ENCODE data around the gene CADM1. TPM values are rescaled to one million over a fixed set of nuclear protein-coding genes. Genes with fewer than 3 reads are reported as not detected.

Gene CADM1
- polyA plus RNA-seq, 4 donors, result 2.2 to 10.9 (median 5.8) TPM

DNA sequence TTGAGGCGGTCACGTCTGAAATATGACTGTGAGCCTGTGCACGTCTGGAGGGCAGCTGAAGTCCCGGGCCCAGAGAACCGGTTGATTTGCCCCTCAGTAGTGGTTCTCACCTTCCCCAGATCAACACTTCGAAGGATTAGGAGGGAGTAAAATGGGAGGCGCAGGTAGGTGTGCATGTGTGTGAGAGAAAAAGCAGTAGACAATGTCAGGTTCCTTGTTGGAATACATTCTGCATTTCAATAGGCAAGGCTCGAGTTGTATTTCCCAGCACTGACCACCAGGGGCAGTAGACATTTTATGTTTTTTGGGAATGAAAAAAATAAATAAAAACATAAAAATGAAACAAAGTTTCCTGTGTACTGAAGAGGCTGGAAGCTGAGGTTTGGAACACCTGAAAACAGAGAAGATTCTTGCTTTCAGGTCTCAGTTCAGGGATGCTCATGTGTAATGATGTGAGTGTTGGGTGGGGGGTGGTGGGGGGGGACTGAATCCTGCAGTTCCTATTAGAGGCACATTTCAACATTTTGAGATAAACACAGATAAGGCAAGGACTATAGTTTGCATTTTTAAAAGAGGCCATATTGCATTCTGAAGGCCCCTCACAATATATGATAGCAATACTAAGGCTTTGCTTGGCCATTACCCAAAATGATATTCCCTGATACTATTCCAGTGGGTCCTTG, 333.9 kb downstream of the CADM1 start:
- H3K27ac ChIP-seq (ENCODE audit: low read depth in 1 of 3, low read length in 2 of 3), result no peak overlapping the region
- FAIRE-seq, result no peak
- DNase-seq, result peak; percentile 34 to 67
- no peak overlapping the region for H3K4me3 ChIP-seq (ENCODE audit: low read depth in 1 of 3, low read length in 3 of 3)
- peaks cover 0 to 4% (median 0%) of the 10 kb centered on the region in 3 donors for H3K27me3 ChIP-seq (ENCODE audit: control insufficient read depth in 3 of 3, insufficient read depth in 3 of 3, low read length in 3 of 3)
- no peaks in the 10 kb centered on the region for H3K9me3 ChIP-seq (ENCODE audit: control insufficient read depth in 2 of 2, insufficient read depth in 1 of 2, low read depth in 1 of 2, low read length in 1 of 2)
- 27 to 41% (median 40%) methylated on average over 8 of the region's 8 CpGs for WGBS, 3 donors
- H3K4me1 ChIP-seq (ENCODE audit: control insufficient read depth in 3 of 3, insufficient read depth in 2 of 3, low read depth in 1 of 3, low read length in 2 of 3), result no peaks in the 10 kb centered on the region
- H3K36me3 ChIP-seq (ENCODE audit: control insufficient read depth in 3 of 3, insufficient read depth in 2 of 3, low read depth in 1 of 3, low read length in 3 of 3), result no peaks in the 10 kb centered on the region

DNA sequence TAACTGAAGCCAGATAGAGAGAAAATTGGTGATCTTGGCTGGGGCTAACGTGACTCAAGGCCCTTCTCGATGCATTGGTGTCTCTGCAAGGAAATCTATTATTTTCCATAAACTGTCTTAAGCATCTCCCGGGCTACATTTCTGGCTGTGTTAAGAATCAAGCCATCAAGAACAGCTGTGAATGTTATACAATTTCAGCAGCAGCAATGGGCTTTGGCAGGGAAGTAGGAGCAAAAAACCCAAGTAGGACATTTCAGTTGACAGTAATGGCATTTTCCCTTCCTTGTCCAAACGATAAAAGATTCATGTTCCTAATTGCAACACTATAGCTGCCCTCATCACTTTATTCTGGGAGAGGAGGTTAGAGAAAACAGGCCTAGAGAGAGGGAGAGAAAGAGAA, 335.0 kb downstream of the CADM1 start:
- Histone ChIP-seq H3K27me3 (ENCODE audit: control insufficient read depth in 3 of 3, insufficient read depth in 3 of 3, low read length in 3 of 3) (peaks cover 0 to 4% (median 0%) of the 10 kb centered on the region in 3 donors), H3K9me3 (ENCODE audit: control insufficient read depth in 2 of 2, insufficient read depth in 1 of 2, low read depth in 1 of 2, low read length in 1 of 2) (no peaks in the 10 kb centered on the region), H3K4me1 (ENCODE audit: control insufficient read depth in 3 of 3, insufficient read depth in 2 of 3, low read depth in 1 of 3, low read length in 2 of 3) (no peaks in the 10 kb centered on the region), H3K36me3 (ENCODE audit: control insufficient read depth in 3 of 3, insufficient read depth in 2 of 3, low read depth in 1 of 3, low read length in 3 of 3) (no peaks in the 10 kb centered on the region), H3K4me3 (ENCODE audit: low read depth in 1 of 3, low read length in 3 of 3) (no peak overlapping the region), H3K27ac (ENCODE audit: low read depth in 1 of 3, low read length in 2 of 3) (no peak overlapping the region)
- DNase-seq, result peak in 1 of 2 donors; percentile 7
- 59 to 85% (median 75%) methylated on average over 4 of the region's 4 CpGs for WGBS, 3 donors
- no peak for FAIRE-seq

DNA sequence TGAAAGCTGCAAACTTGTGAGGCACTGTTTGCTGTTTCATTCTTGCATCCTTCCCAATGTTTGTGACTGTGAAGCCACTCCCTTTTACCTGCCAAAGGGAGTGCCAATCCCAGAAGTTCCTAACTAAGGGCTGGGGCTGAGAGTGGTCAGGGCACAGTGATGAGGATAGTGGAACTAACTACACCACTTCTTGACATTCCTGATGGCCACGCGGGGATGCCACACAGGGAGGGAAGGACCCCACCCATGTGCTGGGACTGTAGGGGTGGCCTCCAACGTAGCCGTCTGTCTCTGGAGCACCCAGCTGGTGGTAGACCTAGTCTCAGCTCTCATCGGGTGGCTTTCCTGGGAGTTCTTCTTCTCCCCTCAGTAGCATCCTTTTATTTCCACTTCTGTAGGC, 335.5 kb downstream of the CADM1 start:
- H3K9me3 ChIP-seq (ENCODE audit: control insufficient read depth in 2 of 2, insufficient read depth in 1 of 2, low read depth in 1 of 2, low read length in 1 of 2), result no peaks in the 10 kb centered on the region
- no peaks in the 10 kb centered on the region for H3K36me3 ChIP-seq (ENCODE audit: control insufficient read depth in 3 of 3, insufficient read depth in 2 of 3, low read depth in 1 of 3, low read length in 3 of 3)
- WGBS, 3 donors, result 69 to 82% (median 73%) methylated on average over 5 of the region's 5 CpGs
- no peak for DNase-seq
- H3K4me1 ChIP-seq (ENCODE audit: control insufficient read depth in 3 of 3, insufficient read depth in 2 of 3, low read depth in 1 of 3, low read length in 2 of 3), result no peaks in the 10 kb centered on the region
- no peak overlapping the region for H3K4me3 ChIP-seq (ENCODE audit: low read depth in 1 of 3, low read length in 3 of 3)
- no peak overlapping the region for H3K27ac ChIP-seq (ENCODE audit: low read depth in 1 of 3, low read length in 2 of 3)
- no peak for FAIRE-seq
- H3K27me3 ChIP-seq (ENCODE audit: control insufficient read depth in 3 of 3, insufficient read depth in 3 of 3, low read length in 3 of 3), result peaks cover 0 to 4% (median 0%) of the 10 kb centered on the region in 3 donors

DNA sequence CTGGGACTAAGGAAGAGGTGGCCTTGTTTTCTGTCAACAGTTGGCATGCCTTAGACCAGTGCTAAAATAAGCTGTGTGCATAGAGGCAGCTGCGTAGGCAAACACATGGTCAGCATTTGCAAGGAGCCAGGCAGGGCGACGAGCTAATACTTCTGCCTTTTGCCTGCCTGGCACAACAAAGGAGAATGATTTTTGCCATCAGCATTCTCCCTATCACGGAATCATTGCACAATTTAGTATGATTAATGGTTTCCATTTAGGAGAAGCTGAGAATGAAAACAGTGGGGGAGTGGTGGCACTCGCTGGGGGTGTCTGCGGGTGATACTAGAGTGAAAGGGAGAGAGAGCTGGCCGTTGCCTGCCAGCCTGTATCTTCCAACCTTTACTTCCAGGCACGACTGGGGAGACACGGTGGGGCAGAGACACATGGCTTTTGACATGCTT, 336.0 kb downstream of the CADM1 start:
- FAIRE-seq (no peak), DNase-seq (no peak)
- Histone ChIP-seq H3K4me1 (ENCODE audit: control insufficient read depth in 3 of 3, insufficient read depth in 2 of 3, low read depth in 1 of 3, low read length in 2 of 3) (no peaks in the 10 kb centered on the region), H3K9me3 (ENCODE audit: control insufficient read depth in 2 of 2, insufficient read depth in 1 of 2, low read depth in 1 of 2, low read length in 1 of 2) (no peaks in the 10 kb centered on the region), H3K36me3 (ENCODE audit: control insufficient read depth in 3 of 3, insufficient read depth in 2 of 3, low read depth in 1 of 3, low read length in 3 of 3) (no peaks in the 10 kb centered on the region), H3K27me3 (ENCODE audit: control insufficient read depth in 3 of 3, insufficient read depth in 3 of 3, low read length in 3 of 3) (peaks cover 0 to 4% (median 0%) of the 10 kb centered on the region in 3 donors), H3K27ac (ENCODE audit: low read depth in 1 of 3, low read length in 2 of 3) (no peak overlapping the region), H3K4me3 (ENCODE audit: low read depth in 1 of 3, low read length in 3 of 3) (no peak overlapping the region)
- 65 to 70% (median 69%) methylated on average over 9 of the region's 9 CpGs for WGBS, 3 donors

DNA sequence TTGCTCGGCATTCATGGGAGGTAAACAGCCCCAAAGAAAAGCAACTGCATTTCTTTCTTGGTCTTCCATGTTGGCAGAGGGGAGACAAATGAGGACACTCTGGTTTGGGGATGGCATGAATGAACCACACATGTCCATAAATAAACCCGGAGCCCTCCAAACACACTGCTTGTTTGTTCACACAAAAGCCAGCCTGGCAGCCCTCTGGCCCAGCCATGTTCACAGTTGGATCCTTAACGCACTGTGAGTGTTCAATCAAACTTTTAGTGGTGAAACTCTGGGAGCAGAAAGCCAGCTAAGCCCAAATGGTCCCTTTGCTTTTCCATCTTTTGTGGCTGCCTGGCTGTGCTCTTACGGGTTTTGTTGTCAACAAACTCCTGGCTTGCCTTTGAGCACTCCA, 336.8 kb downstream of the CADM1 start:
- Histone ChIP-seq H3K9me3 (ENCODE audit: control insufficient read depth in 2 of 2, insufficient read depth in 1 of 2, low read depth in 1 of 2, low read length in 1 of 2) (no peaks in the 10 kb centered on the region), H3K36me3 (ENCODE audit: control insufficient read depth in 3 of 3, insufficient read depth in 2 of 3, low read depth in 1 of 3, low read length in 3 of 3) (no peaks in the 10 kb centered on the region), H3K27me3 (ENCODE audit: control insufficient read depth in 3 of 3, insufficient read depth in 3 of 3, low read length in 3 of 3) (peaks cover 0 to 4% (median 0%) of the 10 kb centered on the region in 3 donors), H3K4me3 (ENCODE audit: low read depth in 1 of 3, low read length in 3 of 3) (no peak overlapping the region), H3K4me1 (ENCODE audit: control insufficient read depth in 3 of 3, insufficient read depth in 2 of 3, low read depth in 1 of 3, low read length in 2 of 3) (no peaks in the 10 kb centered on the region), H3K27ac (ENCODE audit: low read depth in 1 of 3, low read length in 2 of 3) (no peak overlapping the region)
- DNase-seq, result no peak
- WGBS, 3 donors, result 82 to 87% (median 83%) methylated on average over 4 of the region's 4 CpGs
- FAIRE-seq, result no peak

DNA sequence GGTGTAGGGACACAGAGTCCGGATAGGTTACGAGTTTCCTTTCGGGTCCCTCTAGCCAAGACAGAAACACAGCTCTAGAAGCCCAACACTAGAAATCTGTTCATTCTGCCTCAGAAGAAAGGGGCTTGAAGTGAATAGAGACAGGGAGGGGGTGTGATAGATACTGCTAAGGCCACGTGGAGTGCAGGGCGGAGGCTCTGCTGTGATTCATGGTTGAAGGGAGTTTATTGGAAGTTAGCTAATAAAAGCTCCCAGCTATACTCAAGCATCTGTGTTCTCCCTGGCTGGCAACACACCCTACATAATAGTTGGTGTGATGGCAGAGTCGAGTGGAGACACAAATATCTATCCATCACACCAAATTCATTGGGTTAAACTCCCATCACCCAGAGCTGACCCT, 337.4 kb downstream of the CADM1 start:
- FAIRE-seq, result no peak
- H3K27ac ChIP-seq (ENCODE audit: low read depth in 1 of 3, low read length in 2 of 3), result no peak overlapping the region
- DNase-seq, result peak in 1 of 2 donors; percentile 21
- peaks cover 0 to 4% (median 0%) of the 10 kb centered on the region in 3 donors for H3K27me3 ChIP-seq (ENCODE audit: control insufficient read depth in 3 of 3, insufficient read depth in 3 of 3, low read length in 3 of 3)
- no peaks in the 10 kb centered on the region for H3K9me3 ChIP-seq (ENCODE audit: control insufficient read depth in 2 of 2, insufficient read depth in 1 of 2, low read depth in 1 of 2, low read length in 1 of 2)
- H3K4me3 ChIP-seq (ENCODE audit: low read depth in 1 of 3, low read length in 3 of 3), result no peak overlapping the region
- H3K4me1 ChIP-seq (ENCODE audit: control insufficient read depth in 3 of 3, insufficient read depth in 2 of 3, low read depth in 1 of 3, low read length in 2 of 3), result no peaks in the 10 kb centered on the region
- H3K36me3 ChIP-seq (ENCODE audit: control insufficient read depth in 3 of 3, insufficient read depth in 2 of 3, low read depth in 1 of 3, low read length in 3 of 3), result no peaks in the 10 kb centered on the region
- WGBS, 3 donors, result 54 to 61% (median 61%) methylated on average over 6 of the region's 6 CpGs

DNA sequence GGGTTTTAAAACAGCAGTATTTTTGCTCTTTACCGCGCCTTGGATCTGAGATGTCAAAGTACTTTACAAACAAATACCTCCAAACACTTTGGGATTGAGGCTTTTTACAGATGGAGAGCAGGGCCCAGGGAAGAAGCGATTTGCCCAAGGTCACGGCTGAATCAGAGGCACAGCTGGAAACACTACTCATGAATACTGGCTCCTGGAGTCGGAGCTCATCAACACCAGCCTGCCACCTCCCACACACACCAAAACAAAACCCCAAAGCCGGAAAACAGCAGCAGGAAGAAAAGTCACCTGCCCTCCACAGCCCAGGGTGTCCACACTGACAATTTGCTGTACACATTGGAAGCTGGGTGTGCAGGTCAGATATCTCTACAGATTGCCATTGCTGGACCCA, 339.4 kb downstream of the CADM1 start:
- H3K36me3 ChIP-seq (ENCODE audit: control insufficient read depth in 3 of 3, insufficient read depth in 2 of 3, low read depth in 1 of 3, low read length in 3 of 3), result no peaks in the 10 kb centered on the region
- no peak overlapping the region for H3K27ac ChIP-seq (ENCODE audit: low read depth in 1 of 3, low read length in 2 of 3)
- H3K27me3 ChIP-seq (ENCODE audit: control insufficient read depth in 3 of 3, insufficient read depth in 3 of 3, low read length in 3 of 3), result peaks cover 0 to 4% (median 0%) of the 10 kb centered on the region in 3 donors
- WGBS, 3 donors, result 69 to 75% (median 75%) methylated on average over 6 of the region's 6 CpGs
- H3K4me1 ChIP-seq (ENCODE audit: control insufficient read depth in 3 of 3, insufficient read depth in 2 of 3, low read depth in 1 of 3, low read length in 2 of 3), result no peaks in the 10 kb centered on the region
- DNase-seq (no peak), FAIRE-seq (no peak)
- no peaks in the 10 kb centered on the region for H3K9me3 ChIP-seq (ENCODE audit: control insufficient read depth in 2 of 2, insufficient read depth in 1 of 2, low read depth in 1 of 2, low read length in 1 of 2)
- no peak overlapping the region for H3K4me3 ChIP-seq (ENCODE audit: low read depth in 1 of 3, low read length in 3 of 3)

DNA sequence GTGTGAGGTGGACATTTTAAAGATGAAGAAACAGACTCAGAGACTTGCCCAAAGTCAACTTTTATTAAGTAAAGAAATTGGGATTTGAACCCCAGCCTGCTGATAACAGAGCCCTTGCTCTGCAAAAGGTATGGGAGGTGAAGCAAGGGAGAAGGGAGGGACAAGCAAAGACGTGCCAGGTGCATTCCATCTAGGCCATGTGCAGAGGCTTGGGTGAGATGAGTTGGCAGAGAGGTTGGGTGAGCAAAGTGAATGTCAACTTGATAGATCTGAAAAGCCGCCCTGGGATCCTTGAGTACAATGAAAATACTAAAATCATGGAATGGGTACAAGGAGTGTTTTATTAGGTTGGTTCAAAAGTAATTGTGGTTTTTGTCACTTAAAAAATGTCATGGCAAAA, 341.3 kb downstream of the CADM1 start:
- WGBS, 3 donors, result 62 to 80% (median 69%) methylated on average over 2 of the region's 2 CpGs
- H3K4me3 ChIP-seq (ENCODE audit: low read depth in 1 of 3, low read length in 3 of 3), result no peak overlapping the region
- peaks cover 0 to 4% (median 0%) of the 10 kb centered on the region in 3 donors for H3K27me3 ChIP-seq (ENCODE audit: control insufficient read depth in 3 of 3, insufficient read depth in 3 of 3, low read length in 3 of 3)
- no peaks in the 10 kb centered on the region for H3K36me3 ChIP-seq (ENCODE audit: control insufficient read depth in 3 of 3, insufficient read depth in 2 of 3, low read depth in 1 of 3, low read length in 3 of 3)
- H3K4me1 ChIP-seq (ENCODE audit: control insufficient read depth in 3 of 3, insufficient read depth in 2 of 3, low read depth in 1 of 3, low read length in 2 of 3), result no peaks in the 10 kb centered on the region
- no peak for DNase-seq
- H3K9me3 ChIP-seq (ENCODE audit: control insufficient read depth in 2 of 2, insufficient read depth in 1 of 2, low read depth in 1 of 2, low read length in 1 of 2), result no peaks in the 10 kb centered on the region
- FAIRE-seq, result no peak
- no peak overlapping the region for H3K27ac ChIP-seq (ENCODE audit: low read depth in 1 of 3, low read length in 2 of 3)

DNA sequence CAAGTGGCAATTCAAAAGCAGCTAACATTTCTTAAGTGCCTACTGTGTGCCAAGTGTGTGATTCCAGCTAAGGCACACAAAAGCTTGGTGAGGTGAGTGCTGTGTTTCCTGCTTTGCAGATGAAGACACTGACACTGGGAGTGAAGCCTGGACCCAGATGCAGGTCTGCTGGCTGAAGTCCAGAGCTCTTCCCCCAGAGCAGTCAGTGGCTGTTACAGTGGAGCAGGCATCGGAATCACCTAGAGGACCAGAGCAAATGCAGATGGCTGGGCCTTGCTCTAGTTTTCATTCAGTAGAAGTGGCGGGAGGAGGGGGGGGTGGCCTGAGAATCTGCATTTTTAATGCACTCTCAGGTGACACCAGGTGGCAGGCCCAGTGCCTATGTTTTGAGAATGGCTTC, 342.3 kb downstream of the CADM1 start:
- FAIRE-seq, result no peak
- no peaks in the 10 kb centered on the region for H3K36me3 ChIP-seq (ENCODE audit: control insufficient read depth in 3 of 3, insufficient read depth in 2 of 3, low read depth in 1 of 3, low read length in 3 of 3)
- peaks cover 0 to 4% (median 0%) of the 10 kb centered on the region in 3 donors for H3K27me3 ChIP-seq (ENCODE audit: control insufficient read depth in 3 of 3, insufficient read depth in 3 of 3, low read length in 3 of 3)
- WGBS, 3 donors, result 85 to 87% (median 86%) methylated on average over 2 of the region's 2 CpGs
- DNase-seq, result no peak
- no peak overlapping the region for H3K4me3 ChIP-seq (ENCODE audit: low read depth in 1 of 3, low read length in 3 of 3)
- no peaks in the 10 kb centered on the region for H3K4me1 ChIP-seq (ENCODE audit: control insufficient read depth in 3 of 3, insufficient read depth in 2 of 3, low read depth in 1 of 3, low read length in 2 of 3)
- H3K9me3 ChIP-seq (ENCODE audit: control insufficient read depth in 2 of 2, insufficient read depth in 1 of 2, low read depth in 1 of 2, low read length in 1 of 2), result no peaks in the 10 kb centered on the region
- no peak overlapping the region for H3K27ac ChIP-seq (ENCODE audit: low read depth in 1 of 3, low read length in 2 of 3)
